ENCODE results near the gene CFAP68.
"Not testable (repeated sequence)": the region's sequence is repeated elsewhere in the genome, so short reads cannot be mapped to it uniquely, and the experiment has no call there.

Gene CFAP68

GRCh38 chr11:111870886-111871692, 8.3 kb upstream of the CFAP68 start, which contains the start of gene ALG9:
ALG9 (minus strand) TSS chr11:111871581; CDS start chr11:111871482, 99 bp downstream.
- peak; percentile 51 for DNase-seq (ENCODE audit: low read depth)

GRCh38 chr11:111871693-111872161, 7.6 kb upstream of the CFAP68 start:
- no peak for DNase-seq (ENCODE audit: low read depth)

GRCh38 chr11:111878385-111878848, 924 bp upstream of the CFAP68 start:
- no peak for DNase-seq (ENCODE audit: low read depth)

GRCh38 chr11:111879637-111879960, 258 bp downstream of the CFAP68 start:
- DNase-seq (ENCODE audit: low read depth): no peak

GRCh38 chr11:111882202-111882601, 2.9 kb downstream of the CFAP68 start:
- DNase-seq (ENCODE audit: low read depth): no peak

GRCh38 chr11:111885053-111885452, 5.7 kb downstream of the CFAP68 start:
- DNase-seq (ENCODE audit: low read depth): not testable (repeated sequence)

- DNase-seq (ENCODE audit: low read depth): no peak
Measured at GRCh38 chr11:111886032-111886431, 6.7 kb downstream of the CFAP68 start.

GRCh38 chr11:111886844-111887243, 7.5 kb downstream of the CFAP68 start:
- DNase-seq (ENCODE audit: low read depth): no peak

- no peak for DNase-seq (ENCODE audit: low read depth)
Measured at GRCh38 chr11:111905411-111905810, 26.1 kb downstream of the CFAP68 start.

GRCh38 chr11:111906680-111907079, 27.3 kb downstream of the CFAP68 start:
- no peak for DNase-seq (ENCODE audit: low read depth)

- DNase-seq (ENCODE audit: low read depth): no peak
Measured at GRCh38 chr11:111908639-111909305, 29.4 kb downstream of the CFAP68 start.

GRCh38 chr11:111909378-111909777, 30.0 kb downstream of the CFAP68 start:
- DNase-seq (ENCODE audit: low read depth): no peak

- no peak for DNase-seq (ENCODE audit: low read depth)
Measured at GRCh38 chr11:111910676-111911562, 31.6 kb downstream of the CFAP68 start.

GRCh38 chr11:111911563-111912401, 32.4 kb downstream of the CFAP68 start, which contains the start of gene CRYAB:
CRYAB (minus strand) TSS chr11:111911770; CDS start chr11:111911724, 46 bp downstream.
- DNase-seq (ENCODE audit: low read depth): peak; percentile 73

GRCh38 chr11:111912535-111912934, 33.2 kb downstream of the CFAP68 start, which contains the start of gene HSPB2:
HSPB2 (plus strand) TSS chr11:111912734; CDS start chr11:111912830, 96 bp downstream.
- no peak for DNase-seq (ENCODE audit: low read depth)

- no peak for DNase-seq (ENCODE audit: low read depth)
Measured at GRCh38 chr11:111913031-111913861, 33.9 kb downstream of the CFAP68 start.

- no peak for DNase-seq (ENCODE audit: low read depth)
Measured at GRCh38 chr11:111913997-111914396, 34.7 kb downstream of the CFAP68 start.

- no peak for DNase-seq (ENCODE audit: low read depth)
Measured at GRCh38 chr11:111916768-111917167, 37.4 kb downstream of the CFAP68 start.

- DNase-seq (ENCODE audit: low read depth): no peak
Measured at GRCh38 chr11:111917312-111917711, 38.0 kb downstream of the CFAP68 start.

- no peak for DNase-seq (ENCODE audit: low read depth)
Measured at GRCh38 chr11:111917788-111918187, 38.4 kb downstream of the CFAP68 start.
